Hepatocyte (in vitro differentiated cells): ENCODE measurements around the gene TNFRSF13B. TPM values are rescaled to one million over a fixed set of nuclear protein-coding genes. Genes with fewer than 3 reads are reported as not detected.
"Not testable (repeated sequence)": the region's sequence is repeated elsewhere in the genome, so short reads cannot be mapped to it uniquely, and the experiment has no call there.

Experiments used
- DNase-seq: peaks from one replicate; pipeline ENCODE4 v3.0.0-alpha.2; 2016; ENCODE audit warnings: low spot score
- H2AFZ ChIP-seq: fragments of 200-600 bp; sonication (generic); 2 replicates; pipeline ENCODE4 v1.6.0; 2016; ENCODE audit warnings: antibody characterized with exemption, mild to moderate bottlenecking
- H3K27ac ChIP-seq: fragments of 200-600 bp; sonication (generic); 2 replicates; pipeline ENCODE4 v1.5.1; 2016; ENCODE audit warnings: mild to moderate bottlenecking
- H3K27me3 ChIP-seq: fragments of 200-600 bp; sonication (generic); 2 replicates; pipeline ENCODE4 v1.6.1; 2016
- H3K36me3 ChIP-seq: fragments of 200-600 bp; sonication (generic); replicated peaks from 2 replicates; pipeline ENCODE4 v1.5.1; 2016; ENCODE audit warnings: low read depth; ENCODE audit not compliant: insufficient read depth
- H3K4me1 ChIP-seq: fragments of 200-600 bp; sonication (generic); 2 replicates; pipeline ENCODE4 v1.5.1; 2016; ENCODE audit warnings: mild to moderate bottlenecking, moderate library complexity; ENCODE audit not compliant: insufficient read depth
- H3K4me2 ChIP-seq: fragments of 200-600 bp; sonication (generic); 2 replicates; pipeline ENCODE4 v1.6.0; 2016
- H3K4me3 ChIP-seq: fragments of 200-600 bp; sonication (generic); 2 replicates; pipeline ENCODE4 v1.5.1; 2016; ENCODE audit warnings: mild to moderate bottlenecking
- H3K79me2 ChIP-seq: fragments of 200-600 bp; sonication (generic); 2 replicates; pipeline ENCODE4 v1.6.0; 2017; ENCODE audit warnings: mild to moderate bottlenecking
- H3K9me2 ChIP-seq: fragments of 200-600 bp; sonication (generic); replicated peaks from 2 replicates; pipeline ENCODE4 v1.6.0; 2017; ENCODE audit warnings: mild to moderate bottlenecking; ENCODE audit not compliant: insufficient read depth
- H3K9me3 ChIP-seq: fragments of 200-600 bp; sonication (generic); 2 replicates; pipeline ENCODE4 v1.5.1; 2016; ENCODE audit warnings: low read depth, mild to moderate bottlenecking
- H4K20me1 ChIP-seq: fragments of 200-600 bp; sonication (generic); 2 replicates; pipeline ENCODE4 v1.6.0; 2016; ENCODE audit warnings: mild to moderate bottlenecking; ENCODE audit not compliant: insufficient read depth, poor library complexity, severe bottlenecking
- CTCF ChIP-seq: fragments of 200-600 bp; sonication (generic); IDR thresholded peaks from 2 replicates; pipeline ENCODE4 v1.5.1; 2016; ENCODE audit warnings: antibody characterized with exemption, mild to moderate bottlenecking; ENCODE audit not compliant: poor library complexity
- EZH2 ChIP-seq: fragments of 200-600 bp; sonication (generic); IDR thresholded peaks from 2 replicates; pipeline ENCODE4 v1.6.1; 2016; ENCODE audit warnings: antibody characterized with exemption, mild to moderate bottlenecking, borderline replicate concordance
- EZH2phosphoT487 ChIP-seq: fragments of 200-600 bp; sonication (generic); IDR thresholded peaks from one replicate; pipeline ENCODE4 v1.6.1; 2018; ENCODE audit warnings: antibody characterized with exemption, mild to moderate bottlenecking, low read depth, moderate library complexity; ENCODE audit not compliant: unreplicated experiment, severe bottlenecking
- WGBS: methylation state at CpG from one replicate; pipeline ENCODE4 v1.1.6; 2016; ENCODE audit warnings: low lambda C conversion rate; ENCODE audit errors: missing lambda C conversion rate; 5-methylcytosine and 5-hydroxymethylcytosine counted together
- polyA plus RNA-seq: library from polyadenylated mRNA; unstranded; fragments of >200 nt; fragmentation: Nextera tagmentation; extraction: Ambion mirVana; gene quantifications from 2 replicates; pipeline ENCODE4 v1.2.1, GENCODE V29; 2016
- total RNA-seq: library from RNA; depleted of rRNA; stranded (reverse); fragments of >200 nt; gene quantifications from 2 replicates; pipeline ENCODE4 v1.2.3, GENCODE V29; 2014

TNFRSF13B gene
- total and polyA plus RNA-seq, 2 experiments from 2014 or later, result not detected

- no peak overlapping the region for H3K4me2 ChIP-seq
- no peaks in the 10 kb centered on the region for H3K36me3 ChIP-seq
- no peaks in the 10 kb centered on the region for H3K4me1 ChIP-seq
- no peaks in the 10 kb centered on the region for H3K27me3 ChIP-seq
- no peak overlapping the region for H3K27ac ChIP-seq
- TF ChIP-seq EZH2phosphoT487 (no peak), EZH2 (no peak), CTCF (no peak)
- no peak for DNase-seq
- H3K9me3 ChIP-seq, result no peaks in the 10 kb centered on the region
- H3K9me2 ChIP-seq, result no peaks in the 10 kb centered on the region
- WGBS, result 84% methylated on average over 2 of the region's 2 CpGs
- no peaks in the 10 kb centered on the region for H4K20me1 ChIP-seq
- H3K79me2 ChIP-seq, result no peaks in the 10 kb centered on the region
- H3K4me3 ChIP-seq, result no peak overlapping the region
- H2AFZ ChIP-seq, result no peak overlapping the region
Measured at GRCh38 chr17:16975277-16975651, 3.3 kb upstream of the TNFRSF13B start.

GRCh38 chr17:16974569-16975276 lies 2.8 kb upstream of the TNFRSF13B start:
- no peak overlapping the region for H3K27ac ChIP-seq
- H3K36me3 ChIP-seq, result no peaks in the 10 kb centered on the region
- TF ChIP-seq CTCF (no peak), EZH2 (no peak), EZH2phosphoT487 (no peak)
- H4K20me1 ChIP-seq, result no peaks in the 10 kb centered on the region
- H3K79me2 ChIP-seq, result no peaks in the 10 kb centered on the region
- no peak overlapping the region for H2AFZ ChIP-seq
- 81% methylated on average over 6 of the region's 6 CpGs for whole genome bisulfite sequencing
- H3K4me2 ChIP-seq, result no peak overlapping the region
- H3K27me3 ChIP-seq, result no peaks in the 10 kb centered on the region
- H3K9me3 ChIP-seq, result no peaks in the 10 kb centered on the region
- no peak for DNase-seq
- no peaks in the 10 kb centered on the region for H3K4me1 ChIP-seq
- no peak overlapping the region for H3K4me3 ChIP-seq
- no peaks in the 10 kb centered on the region for H3K9me2 ChIP-seq

- H3K27ac ChIP-seq, result no peak overlapping the region
- 73% methylated on average over 13 of the region's 13 CpGs for WGBS
Measured at GRCh38 chr17:16973760-16974540, 2.0 kb upstream of the TNFRSF13B start.

GRCh38 chr17:16973043-16973442 lies 1.1 kb upstream of the TNFRSF13B start:
- H3K4me1 ChIP-seq, result not testable (repeated sequence)

More at GRCh38 chr17:16973760-16974540, 2.0 kb upstream of the TNFRSF13B start:
- no peaks in the 10 kb centered on the region for H3K9me3 ChIP-seq
- no peak overlapping the region for H2AFZ ChIP-seq
- no peaks in the 10 kb centered on the region for H3K4me1 ChIP-seq
- TF ChIP-seq EZH2phosphoT487 (no peak), CTCF (no peak), EZH2 (no peak)
- H3K27me3 ChIP-seq, result no peaks in the 10 kb centered on the region
- no peaks in the 10 kb centered on the region for H3K79me2 ChIP-seq
- H3K36me3 ChIP-seq, result no peaks in the 10 kb centered on the region
- H3K9me2 ChIP-seq, result no peaks in the 10 kb centered on the region
- no peak for DNase-seq
- no peak overlapping the region for H3K4me2 ChIP-seq
- H3K4me3 ChIP-seq, result no peak overlapping the region
- no peaks in the 10 kb centered on the region for H4K20me1 ChIP-seq

More at GRCh38 chr17:16973043-16973442, 1.1 kb upstream of the TNFRSF13B start:
- DNase-seq, H3K4me3 ChIP-seq, H3K9me3 ChIP-seq, H3K9me2 ChIP-seq, H2AFZ ChIP-seq, H3K4me2 ChIP-seq, H4K20me1 ChIP-seq, H3K27ac ChIP-seq, H3K79me2 ChIP-seq, H3K27me3 ChIP-seq, H3K36me3 ChIP-seq: not testable (repeated sequence)
- WGBS, result 78% methylated on average over 10 of the region's 10 CpGs
